HG03575 (cell line): ENCODE measurements around the gene ANGEL2.

Experiments
- ATAC-seq: cut with Tn5 transposase; IDR thresholded peaks from one replicate; pipeline ENCODE4 v1.9.1; 2021; ENCODE audit not compliant: unreplicated experiment, insufficient number of reproducible peaks, low FRiP score; ENCODE audit errors: extremely low read depth

Gene ANGEL2

DNA sequence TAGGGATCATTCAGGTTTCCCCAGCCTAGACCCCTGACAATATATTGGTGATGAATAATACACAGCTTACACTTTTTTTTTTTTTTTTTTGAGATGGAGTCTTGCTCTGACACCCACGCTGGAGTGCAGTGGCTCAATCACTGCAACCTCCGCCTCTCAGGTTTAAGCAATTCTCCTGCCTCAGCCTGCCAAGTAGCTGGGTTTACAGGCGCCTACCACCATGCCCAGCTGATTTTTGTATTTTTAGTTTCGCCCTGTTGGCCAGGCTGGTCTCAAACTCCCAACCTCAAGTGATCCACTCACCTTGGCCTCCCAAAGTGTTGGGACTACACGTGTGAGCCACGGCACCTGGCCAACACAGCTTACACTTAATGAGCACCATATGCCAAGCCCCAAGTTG is 58.1 kb downstream of the ANGEL2 start:
- ATAC-seq: no peak

DNA sequence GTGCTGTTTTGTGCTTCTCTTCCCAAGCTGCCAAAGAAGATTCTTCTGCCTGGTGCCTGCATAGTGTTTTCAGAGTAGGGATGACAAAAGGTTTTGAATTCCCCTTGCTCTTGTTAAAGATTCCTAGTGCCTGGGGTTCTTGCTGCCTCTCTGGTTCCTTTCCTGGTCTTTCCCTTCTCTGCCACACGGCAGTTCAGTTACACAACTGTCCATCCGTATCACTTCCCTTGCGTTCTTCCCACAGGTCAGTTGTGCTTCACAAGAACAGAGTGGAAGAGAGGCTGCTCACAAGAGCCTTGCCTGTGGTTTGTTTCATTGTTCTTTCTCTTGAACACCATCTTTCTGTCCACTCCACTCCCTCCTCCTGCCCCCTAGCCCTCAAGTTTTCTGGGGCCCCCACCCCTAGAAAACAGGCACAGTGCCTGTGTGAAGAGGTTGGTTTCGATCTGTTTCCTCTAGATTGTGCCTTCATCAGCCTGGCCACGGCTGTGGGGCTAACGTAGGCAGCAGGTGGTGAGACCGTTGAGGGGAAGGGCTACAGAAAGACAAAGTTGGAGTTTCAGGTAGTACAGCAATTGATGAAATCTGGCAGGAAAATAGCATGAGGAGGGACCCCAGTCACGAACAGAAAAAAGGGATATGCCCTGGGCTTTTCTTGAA is 59.6 kb downstream of the ANGEL2 start:
- no peak for ATAC-seq

DNA sequence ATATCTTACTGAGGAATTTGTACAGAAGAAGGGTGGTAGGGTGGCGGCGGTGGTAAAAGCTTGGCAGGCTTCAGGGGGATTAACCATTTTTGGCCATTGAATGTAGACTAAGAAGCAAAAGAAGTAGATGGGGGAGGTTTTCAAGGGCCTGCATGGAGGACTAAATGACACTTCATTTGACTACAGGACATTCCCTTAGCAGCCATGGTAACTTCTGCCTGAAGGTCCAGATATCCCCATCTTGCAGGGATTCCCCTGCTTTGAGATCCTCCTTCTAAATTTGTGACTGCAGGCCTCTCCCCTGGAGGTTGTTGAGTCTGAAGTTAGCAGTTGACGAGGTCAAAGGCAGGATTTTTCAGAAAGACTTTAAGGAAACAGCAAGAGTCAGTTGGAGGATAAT is 60.6 kb downstream of the ANGEL2 start:
- ATAC-seq: no peak

DNA sequence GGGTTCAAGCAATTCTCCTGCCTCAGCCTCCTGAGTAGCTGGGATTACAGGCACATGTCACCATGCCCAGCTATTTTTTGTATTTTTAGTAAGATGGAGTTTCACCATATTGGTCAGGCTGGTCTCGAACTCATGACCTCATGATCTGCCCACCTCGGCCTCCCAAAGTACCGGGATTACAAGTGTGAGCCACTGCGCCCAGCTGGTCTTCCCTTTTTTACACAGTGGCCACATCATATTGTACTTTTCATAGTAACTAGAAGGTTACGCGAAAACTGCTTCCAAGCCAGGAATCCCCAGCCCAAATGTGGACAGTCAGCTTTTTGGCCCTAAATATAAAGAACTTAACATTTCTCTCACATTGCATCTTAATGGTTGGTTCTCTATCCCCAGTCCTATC is 61.2 kb downstream of the ANGEL2 start:
- no peak for ATAC-seq

DNA sequence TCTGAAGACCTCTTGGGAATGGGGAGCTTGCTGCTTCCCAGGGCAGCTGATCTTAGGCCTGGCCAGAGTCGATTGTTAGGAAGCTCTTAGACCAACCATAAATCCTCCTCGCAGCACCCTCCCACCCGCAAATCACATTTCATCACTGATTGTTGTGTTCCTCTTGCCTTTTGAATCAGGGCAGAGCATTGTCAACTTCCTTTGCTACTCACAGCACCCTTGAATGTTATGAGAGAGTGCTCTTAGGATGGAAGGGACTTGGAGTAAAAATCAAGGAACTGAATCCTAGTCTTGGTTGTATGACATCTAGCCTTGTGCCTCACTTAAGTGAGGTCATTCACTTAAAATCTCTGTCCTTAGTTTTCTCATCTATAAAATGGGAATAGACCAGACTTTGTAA is 62.3 kb downstream of the ANGEL2 start:
- no peak for ATAC-seq

DNA sequence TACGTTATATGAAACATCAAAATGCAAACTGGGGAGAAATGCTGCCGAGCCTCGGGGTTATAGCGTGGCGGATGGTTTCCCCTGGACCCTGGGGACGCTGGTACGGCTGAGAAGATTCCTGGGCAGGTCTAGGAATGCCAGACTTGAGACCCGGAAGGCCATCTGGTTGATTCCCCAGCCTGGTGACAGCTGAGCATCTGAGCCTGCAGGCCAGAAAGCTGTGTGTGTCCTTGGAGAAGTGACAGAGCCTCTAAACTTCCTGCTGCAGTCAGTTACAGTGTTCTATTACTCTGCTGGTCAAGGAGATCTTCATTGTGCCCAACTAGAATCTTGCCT is 63.1 kb downstream of the ANGEL2 start:
- no peak for ATAC-seq

DNA sequence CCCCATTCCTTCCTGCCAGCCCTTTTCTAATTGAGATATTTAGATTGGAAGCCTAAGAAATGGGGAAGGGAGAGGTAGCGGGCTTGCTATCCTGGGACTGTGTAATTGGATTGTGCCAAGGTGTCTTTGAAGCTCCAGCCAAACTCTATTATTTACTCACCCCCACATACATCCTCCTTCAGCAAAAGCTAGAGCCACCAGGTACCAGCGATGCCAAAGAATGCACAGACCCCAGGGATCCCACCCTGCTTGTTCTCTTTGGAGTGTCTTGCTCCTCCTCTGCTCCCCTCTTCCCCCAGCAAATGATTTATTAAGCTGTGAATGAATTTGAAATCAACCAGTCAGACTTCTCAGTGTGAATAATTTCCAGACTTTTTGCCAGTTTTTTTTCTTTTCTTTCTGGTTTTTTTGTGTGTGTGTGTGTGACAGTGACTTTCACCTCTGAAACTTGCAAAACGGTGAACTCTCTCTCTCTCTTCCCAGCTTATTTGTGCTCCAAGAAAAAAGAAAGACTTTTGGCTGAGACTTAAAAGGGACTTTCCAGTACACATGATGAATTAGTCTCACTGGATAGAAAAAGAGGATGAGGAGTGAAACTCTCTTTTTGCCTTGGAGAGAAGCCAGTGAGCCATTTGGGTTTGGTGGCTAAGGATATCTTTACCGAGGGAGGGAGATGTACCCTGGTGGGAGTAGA is 63.6 kb downstream of the ANGEL2 start:
- ATAC-seq: no peak

DNA sequence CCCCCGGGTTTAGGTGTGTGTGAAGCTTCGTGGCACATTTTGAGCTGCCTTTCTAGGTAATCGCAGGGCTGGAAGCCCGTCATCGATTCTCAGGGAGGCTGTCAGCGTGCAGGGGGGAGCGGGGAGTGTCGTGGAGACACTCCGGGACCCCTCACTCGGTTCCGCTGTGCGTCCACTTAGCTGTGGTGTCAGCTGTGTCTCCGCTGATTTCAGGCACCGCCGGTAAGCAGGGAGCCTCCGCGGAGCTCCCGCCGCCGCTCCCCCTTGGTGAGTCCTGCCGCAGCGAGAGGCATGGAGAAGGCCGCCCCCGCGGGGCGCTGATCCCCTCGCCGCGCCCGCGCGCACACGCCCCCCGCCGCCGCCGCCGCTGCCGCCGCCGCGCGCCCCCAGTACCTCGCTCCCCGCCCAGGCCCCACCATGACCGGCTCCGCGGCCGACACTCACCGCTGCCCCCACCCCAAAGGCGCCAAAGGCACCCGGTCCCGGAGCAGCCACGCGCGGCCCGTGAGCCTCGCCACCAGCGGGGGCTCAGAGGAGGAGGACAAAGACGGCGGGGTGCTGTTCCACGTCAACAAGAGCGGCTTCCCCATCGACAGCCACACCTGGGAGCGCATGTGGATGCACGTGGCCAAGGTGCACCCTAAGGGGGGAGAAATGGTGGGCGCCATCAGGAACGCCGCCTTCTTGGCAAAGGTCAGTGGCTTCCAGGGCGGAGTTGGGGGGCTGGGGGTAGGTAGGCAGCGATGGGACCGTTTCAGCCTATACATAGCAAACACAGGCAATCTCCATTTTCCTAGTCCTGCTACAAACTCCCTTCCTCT is 64.3 kb downstream of the ANGEL2 start:
- no peak for ATAC-seq

DNA sequence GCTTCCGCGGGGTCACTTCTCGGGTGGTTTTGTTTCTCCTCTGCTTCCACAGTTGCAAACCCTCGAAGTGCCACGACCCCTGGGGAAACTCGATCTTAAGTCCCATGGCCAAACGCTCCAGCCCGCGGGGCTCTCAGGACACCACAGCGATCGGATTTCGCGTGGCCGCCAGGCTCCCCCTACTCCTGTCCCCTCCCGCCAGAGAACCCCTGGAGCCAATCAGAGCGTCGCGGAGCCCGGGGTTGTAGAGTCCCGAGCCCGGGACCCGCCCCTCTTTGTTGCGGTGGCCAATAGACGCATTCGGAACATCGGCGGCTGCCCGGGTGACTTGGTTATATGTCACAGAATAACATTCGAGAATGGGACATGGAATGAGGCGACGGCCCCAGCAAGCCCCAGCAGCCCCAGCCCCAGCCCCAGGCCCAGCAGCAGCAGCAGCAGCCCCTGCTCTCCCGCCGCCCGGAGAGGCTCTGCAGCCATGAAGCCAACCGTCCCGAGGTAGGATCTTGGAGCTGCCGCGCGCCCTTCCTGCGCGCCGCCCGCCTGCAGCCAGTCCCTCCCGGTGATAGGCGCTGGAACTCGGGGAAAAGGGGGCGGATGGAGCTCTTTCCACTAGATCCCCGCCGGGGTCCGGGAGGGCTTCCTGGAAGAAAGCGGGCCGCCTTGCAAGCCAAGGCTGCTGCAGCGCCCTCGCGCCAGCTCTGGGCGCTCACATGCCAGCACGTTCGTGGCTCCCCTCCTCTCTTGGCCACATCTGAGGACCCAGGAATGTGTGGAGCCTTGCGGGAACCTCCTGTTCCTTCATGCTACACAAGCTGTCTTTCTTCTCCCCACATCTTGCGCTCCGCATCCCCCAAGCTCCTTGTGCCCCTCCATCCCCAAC is 65.2 kb downstream of the ANGEL2 start, which contains the start of gene VASH2:
Gene VASH2 (plus strand): TSS at position 299 of the 883 bp plus-strand sequence. CDS start 1,002 bp downstream, outside the sequence.
- peak; percentile 56 for ATAC-seq

DNA sequence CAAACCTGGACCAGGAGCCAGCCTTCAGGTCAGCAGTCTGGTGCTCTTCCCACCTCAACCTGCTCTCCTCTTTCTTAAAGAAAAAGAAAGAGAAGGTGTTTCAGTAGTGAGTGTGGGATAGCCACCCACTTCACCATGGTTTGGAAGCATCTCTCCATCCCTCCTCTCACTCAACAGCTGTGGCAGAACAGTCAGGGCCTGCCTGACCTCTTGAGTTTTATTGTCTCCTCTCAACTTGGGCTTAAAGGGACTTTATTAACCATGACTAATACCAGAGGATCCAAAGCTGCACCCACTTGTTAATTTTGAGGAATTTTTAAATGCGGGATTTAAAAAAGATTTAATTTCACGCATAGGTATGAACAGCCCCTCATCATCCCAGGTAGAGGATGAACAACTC is 65.9 kb downstream of the ANGEL2 start:
- ATAC-seq: no peak

DNA sequence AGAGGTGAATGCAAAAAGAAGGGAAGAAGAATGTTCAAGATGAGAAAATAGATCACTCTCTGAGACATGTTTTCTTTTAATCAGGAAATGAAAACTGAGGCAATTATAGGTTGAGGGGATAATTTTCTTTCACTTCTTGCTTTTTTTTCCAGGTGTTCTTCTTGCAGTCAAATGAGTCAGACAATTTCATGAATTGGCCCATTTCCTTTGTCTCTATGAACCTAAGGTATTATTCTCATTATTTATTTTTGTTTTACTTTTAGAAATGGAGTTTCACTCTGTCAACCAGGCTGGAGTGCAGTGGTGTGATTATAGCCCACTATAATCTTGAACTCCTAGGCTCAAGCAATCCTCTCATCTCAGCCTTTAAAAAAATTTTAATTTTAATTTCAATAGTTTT is 68.8 kb downstream of the ANGEL2 start:
- no peak for ATAC-seq

DNA sequence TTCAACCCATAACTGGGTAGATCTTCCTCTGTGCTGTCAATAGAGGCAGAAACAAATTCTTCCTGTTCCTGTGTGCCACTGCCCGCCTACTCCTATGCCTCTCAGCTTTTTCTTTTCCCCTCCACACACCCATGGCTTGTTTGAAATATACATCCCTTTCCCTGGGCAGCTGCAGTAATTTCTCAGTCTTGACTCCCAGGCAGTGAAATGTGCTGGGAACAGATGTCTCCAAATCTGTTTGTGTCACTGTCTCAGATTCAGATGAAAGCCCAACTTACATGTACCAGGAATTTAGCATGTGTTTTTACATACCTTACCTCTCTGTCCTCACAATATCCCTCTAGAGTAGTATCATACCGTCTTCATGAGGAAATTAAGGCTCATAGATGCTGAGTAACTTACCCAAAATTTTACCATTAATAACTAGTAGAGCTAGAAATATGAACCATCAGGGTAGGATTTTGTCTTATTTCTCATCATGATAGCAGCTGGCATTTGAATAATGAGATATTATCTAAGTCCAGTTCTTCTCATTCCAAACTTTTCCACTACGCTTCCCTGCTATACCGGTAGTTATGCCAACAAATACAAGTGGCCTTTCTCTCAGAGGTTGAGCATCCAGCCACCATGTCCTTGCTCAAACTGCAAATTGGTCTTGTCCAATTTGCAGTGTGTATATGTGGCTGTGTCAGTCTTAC is 70.1 kb downstream of the ANGEL2 start:
- ATAC-seq: no peak

DNA sequence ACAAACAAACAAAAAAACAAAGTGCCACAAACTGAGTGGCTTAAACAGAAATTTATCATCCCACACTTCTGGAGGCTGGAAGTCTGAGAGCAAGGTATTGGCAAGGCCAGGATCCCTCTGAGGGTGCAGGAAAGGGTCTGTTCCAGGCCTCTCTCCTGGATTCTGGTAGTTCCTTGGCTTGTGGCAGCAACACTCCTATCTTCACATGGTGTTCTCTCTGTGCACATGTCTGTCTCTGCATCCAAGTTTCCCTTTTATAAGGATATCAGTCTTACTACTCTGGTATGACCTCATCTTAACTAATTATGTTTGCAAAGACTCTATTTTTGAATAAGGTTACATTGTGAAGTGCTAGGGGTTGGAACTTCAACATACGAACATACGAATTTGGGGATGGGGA is 70.6 kb downstream of the ANGEL2 start:
- no peak for ATAC-seq

DNA sequence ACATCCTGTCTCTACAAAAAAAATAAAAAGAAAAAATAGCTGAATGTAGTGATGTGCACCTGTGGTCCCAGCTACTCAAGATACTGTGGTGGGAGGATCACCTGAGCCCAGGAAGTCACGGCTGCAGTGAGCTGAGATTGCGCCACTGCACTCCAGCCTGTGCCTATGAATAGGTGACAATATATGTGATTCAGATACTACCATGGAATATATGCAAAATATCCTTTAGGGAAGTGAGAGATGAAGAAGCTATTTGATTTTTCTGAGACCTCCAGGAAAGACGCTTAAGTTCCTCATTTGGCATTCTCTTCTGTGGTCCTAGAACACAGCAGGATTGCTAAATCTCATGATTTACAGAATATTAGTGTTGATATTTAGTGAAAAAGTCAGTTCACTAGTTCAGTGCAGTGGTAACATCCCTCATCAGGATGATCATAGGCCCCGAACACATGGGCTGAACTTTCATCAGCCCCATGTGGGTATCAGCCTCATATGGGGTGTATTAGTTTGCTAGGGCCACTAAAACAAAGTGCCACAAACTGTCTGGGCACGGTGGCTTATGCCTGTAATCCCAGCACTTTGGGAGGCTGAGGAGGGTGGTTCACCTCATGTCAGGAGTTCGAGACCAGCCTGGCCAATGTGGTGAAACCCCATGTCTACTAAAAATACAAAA is 71.3 kb downstream of the ANGEL2 start:
- ATAC-seq: no peak

DNA sequence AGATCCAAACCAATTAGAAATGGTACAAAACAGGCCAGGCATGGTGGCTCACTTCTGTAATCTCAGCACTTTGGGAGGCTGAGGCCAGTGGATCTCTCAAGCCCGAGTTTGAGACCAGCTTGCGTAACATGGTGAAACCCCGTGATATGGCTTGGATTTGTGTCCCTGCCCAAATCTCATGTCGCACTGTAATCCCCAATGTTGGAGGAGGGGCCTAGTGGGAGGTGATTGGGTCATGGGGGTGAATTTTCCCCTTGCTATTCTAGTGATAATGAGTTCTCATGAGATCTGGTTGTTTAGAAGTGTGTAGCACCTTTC is 72.3 kb downstream of the ANGEL2 start:
- ATAC-seq: no peak

DNA sequence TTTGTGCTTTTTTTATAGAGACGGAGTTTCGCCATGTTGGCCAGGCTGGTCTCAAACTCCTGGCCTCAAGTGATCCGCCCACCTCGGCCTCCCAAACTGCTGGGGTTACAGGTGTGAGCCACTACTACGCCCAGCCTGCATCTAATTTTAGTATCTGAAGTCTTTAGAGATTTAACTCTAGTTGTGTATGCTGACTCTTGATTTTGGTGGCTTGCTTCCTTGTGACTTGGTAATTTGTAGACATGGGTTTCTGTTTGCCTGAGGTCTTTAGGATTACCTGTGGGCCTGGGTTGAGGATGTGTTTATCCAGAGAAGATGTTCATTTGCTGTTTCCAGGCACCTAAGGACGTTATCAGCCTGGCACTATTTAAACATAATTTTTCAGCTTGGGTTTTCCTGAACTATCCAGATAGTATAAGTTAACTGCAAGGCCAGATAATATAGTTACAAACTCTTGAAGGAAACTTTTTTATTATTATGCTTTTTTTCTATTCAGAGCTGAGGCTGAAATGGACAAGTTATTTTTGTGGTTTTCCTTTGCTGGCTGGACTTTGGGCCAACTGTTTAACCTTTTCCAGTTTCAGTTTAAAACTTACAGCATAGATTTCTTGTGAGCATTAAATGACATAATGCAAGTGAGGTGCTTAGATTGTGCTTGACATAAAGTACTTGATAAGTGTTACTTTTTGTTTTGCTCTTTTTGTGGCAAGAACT is 72.8 kb downstream of the ANGEL2 start:
- no peak for ATAC-seq
